LNCAP (cell line): ENCODE results near the gene CHMP5.

ENCODE experiments used
- CTCF ChIP-seq: fragments of 450-650 bp; IDR thresholded peaks from 2 replicates; pipeline ENCODE4 v1.5.1; 2017; ENCODE audit warnings: mild to moderate bottlenecking

Gene CHMP5

GRCh38 chr9:33256236-33256635 is 8.6 kb upstream of the CHMP5 start:
- no peak for TF ChIP-seq CTCF

GRCh38 chr9:33257276-33257675 is 7.6 kb upstream of the CHMP5 start:
- TF ChIP-seq CTCF: no peak

GRCh38 chr9:33260372-33260771 is 4.5 kb upstream of the CHMP5 start:
- no peak for TF ChIP-seq CTCF

GRCh38 chr9:33263131-33264002 is 1.5 kb upstream of the CHMP5 start:
- no peak for TF ChIP-seq CTCF

GRCh38 chr9:33264003-33264472 is 811 bp upstream of the CHMP5 start:
- no peak for TF ChIP-seq CTCF

- no peak for TF ChIP-seq CTCF
Measured at GRCh38 chr9:33265211-33265865, 489 bp downstream of the CHMP5 start.

GRCh38 chr9:33267151-33267767 is 2.4 kb downstream of the CHMP5 start:
- TF ChIP-seq CTCF: no peak
